B cell (primary cell): ENCODE measurements around the gene NRP1.

ENCODE experiments used
- EZH2 ChIP-seq: IDR thresholded peaks from 2 replicates; pipeline ENCODE4 v1.6.1; 2012; ENCODE audit warnings: borderline replicate concordance, low read depth, mild to moderate bottlenecking, moderate library complexity, low read length; ENCODE audit not compliant: insufficient read depth, poor library complexity, severe bottlenecking
- TF ChIP-seq, protein P1 (sequence below): fragments of 200-600 bp; IDR thresholded peaks from one replicate; pipeline ENCODE4 v1.8.0; 2022; ENCODE audit warnings: antibody characterized with exemption, mild to moderate bottlenecking

DNA sequence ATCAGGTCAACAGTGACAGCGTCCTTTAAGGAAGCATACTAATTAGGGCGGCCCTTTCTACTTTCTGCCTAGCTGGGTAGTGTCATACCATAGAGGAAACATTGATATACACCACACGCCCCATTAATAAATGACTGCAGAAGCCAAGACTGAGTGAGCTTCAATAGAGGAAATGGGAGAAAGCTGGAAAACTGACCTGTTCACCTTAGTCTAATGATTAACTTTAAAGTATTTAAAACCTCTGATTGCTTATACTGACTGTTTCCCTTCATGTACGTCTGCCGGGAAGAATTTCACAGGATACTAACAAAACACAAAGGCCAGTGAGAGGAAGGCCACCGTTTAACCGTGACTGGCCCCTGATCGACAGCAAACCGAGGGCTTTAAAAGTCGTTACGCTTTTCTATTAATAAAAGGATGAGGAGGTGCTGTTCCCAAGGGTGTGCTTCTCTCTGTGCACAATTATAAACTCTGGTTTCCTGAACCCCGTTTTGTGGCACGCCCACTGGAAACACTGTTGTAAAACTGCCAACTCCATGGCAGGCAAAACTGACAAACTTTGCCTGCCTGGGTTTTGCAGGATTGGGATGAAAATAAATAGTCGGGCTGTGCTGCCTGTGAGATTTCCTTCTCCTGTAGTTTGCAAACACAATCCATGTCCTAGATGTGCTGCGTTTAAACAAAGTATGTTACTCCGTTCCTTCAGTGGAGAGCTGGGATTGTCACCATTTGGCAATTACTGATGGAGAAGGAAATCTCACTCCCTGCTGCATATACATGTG is 137.6 kb downstream of the NRP1 start:
- TF ChIP-seq, protein P1, sequence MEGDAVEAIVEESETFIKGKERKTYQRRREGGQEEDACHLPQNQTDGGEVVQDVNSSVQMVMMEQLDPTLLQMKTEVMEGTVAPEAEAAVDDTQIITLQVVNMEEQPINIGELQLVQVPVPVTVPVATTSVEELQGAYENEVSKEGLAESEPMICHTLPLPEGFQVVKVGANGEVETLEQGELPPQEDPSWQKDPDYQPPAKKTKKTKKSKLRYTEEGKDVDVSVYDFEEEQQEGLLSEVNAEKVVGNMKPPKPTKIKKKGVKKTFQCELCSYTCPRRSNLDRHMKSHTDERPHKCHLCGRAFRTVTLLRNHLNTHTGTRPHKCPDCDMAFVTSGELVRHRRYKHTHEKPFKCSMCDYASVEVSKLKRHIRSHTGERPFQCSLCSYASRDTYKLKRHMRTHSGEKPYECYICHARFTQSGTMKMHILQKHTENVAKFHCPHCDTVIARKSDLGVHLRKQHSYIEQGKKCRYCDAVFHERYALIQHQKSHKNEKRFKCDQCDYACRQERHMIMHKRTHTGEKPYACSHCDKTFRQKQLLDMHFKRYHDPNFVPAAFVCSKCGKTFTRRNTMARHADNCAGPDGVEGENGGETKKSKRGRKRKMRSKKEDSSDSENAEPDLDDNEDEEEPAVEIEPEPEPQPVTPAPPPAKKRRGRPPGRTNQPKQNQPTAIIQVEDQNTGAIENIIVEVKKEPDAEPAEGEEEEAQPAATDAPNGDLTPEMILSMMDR: no peak
- no peak for TF ChIP-seq EZH2
